Gastrocnemius medialis (tissue), 4 donors: ENCODE data around the gene KRT1. TPM values are rescaled to one million over a fixed set of nuclear protein-coding genes. Genes with fewer than 3 reads are reported as not detected.

ENCODE experiments used
- ATAC-seq, 2 donors: fragments of 150-250 bp; one replicate each; pipeline ENCODE4 v1.9.1; 2016
- DNase-seq, 2 donors: peaks; one replicate each; pipeline ENCODE4 v3.0.0-alpha.2; 2019
- H3K27ac ChIP-seq, 4 donors: fragments of 200-600 bp; sonication (generic); 1 replicate in 1 of 4; 2 replicates in 3 of 4; pipeline ENCODE4 v1.5.1; 2016 to 2018; ENCODE audit warnings: mild to moderate bottlenecking in 2 of 4, moderate library complexity in 1 of 4
- H3K27me3 ChIP-seq, 3 donors: fragments of 200-600 bp; sonication (generic) in 2 of 3; 1 replicate in 1 of 3; 2 replicates in 2 of 3; pipeline versions ENCODE4 v1.5.1 to v1.6.0; 2016 to 2019; ENCODE audit warnings: mild to moderate bottlenecking in 1 of 3, moderate library complexity in 1 of 3
- H3K36me3 ChIP-seq, 2 donors: fragments of 200-600 bp; sonication (generic) in 1 of 2; one replicate each; pipeline ENCODE4 v1.5.1; 2017 to 2018
- H3K4me1 ChIP-seq, 2 donors: fragments of 200-600 bp; sonication (generic) in 1 of 2; one replicate each; pipeline ENCODE4 v1.5.1; 2016 to 2017; ENCODE audit warnings: mild to moderate bottlenecking in 2 of 2
- H3K4me3 ChIP-seq, 4 donors: fragments of 200-600 bp; sonication (generic) in 3 of 4; 1 replicate in 1 of 4; 2 replicates in 3 of 4; pipeline ENCODE4 v1.5.1; 2016 to 2019; ENCODE audit warnings: mild to moderate bottlenecking in 2 of 4
- H3K9me3 ChIP-seq, 3 donors: fragments of 200-600 bp; sonication (generic) in 2 of 3; 1 replicate in 1 of 3; 2 replicates in 2 of 3; pipeline ENCODE4 v1.5.1; 2016 to 2019
- POLR2A ChIP-seq, 2 donors: fragments of 450-650 bp; IDR thresholded peaks; one replicate each; pipeline ENCODE4 v1.6.1; 2017; ENCODE audit warnings: antibody characterized with exemption in 2 of 2, mild to moderate bottlenecking in 2 of 2, moderate library complexity in 2 of 2
- in situ Hi-C, 4 donors: fragments of 200-750 bp; cut with MboI; loops; one replicate each; pipeline versions ENCODE4 v1.15.0 to v1.8.0; 2017; ENCODE audit warnings: low sequenced_read_pairs in 4 of 4
- intact Hi-C: fragments of 100-400 bp; cut with DNase I; formaldehyde crosslinking; loops from one replicate; pipeline ENCODE4 v1.15.1; 2023; ENCODE audit warnings: low total_unique reads
- total RNA-seq, 4 donors: library from RNA; depleted of rRNA; stranded (reverse); fragments of >200 nt; gene quantifications; one replicate each; pipeline versions ENCODE4 v1.1.0 to v1.2.3, GENCODE V29; 2016
- TF ChIP-seq, protein P1 (sequence below), 5 experiments: fragments of 450-650 bp in 3 of 5; fragments of 200-600 bp in 2 of 5; sonication (generic) in 2 of 5; IDR thresholded peaks in 4 of 5; conservative IDR thresholded peaks in 1 of 5; 1 replicate in 4 of 5; 2 replicates in 1 of 5; pipeline ENCODE4 v1.5.1; 2016 to 2019; ENCODE audit warnings: antibody characterized with exemption in 5 of 5, mild to moderate bottlenecking in 3 of 5, moderate library complexity in 3 of 5

The KRT1 gene
- total RNA-seq, 4 donors from 2014 or later = not detected

DNA sequence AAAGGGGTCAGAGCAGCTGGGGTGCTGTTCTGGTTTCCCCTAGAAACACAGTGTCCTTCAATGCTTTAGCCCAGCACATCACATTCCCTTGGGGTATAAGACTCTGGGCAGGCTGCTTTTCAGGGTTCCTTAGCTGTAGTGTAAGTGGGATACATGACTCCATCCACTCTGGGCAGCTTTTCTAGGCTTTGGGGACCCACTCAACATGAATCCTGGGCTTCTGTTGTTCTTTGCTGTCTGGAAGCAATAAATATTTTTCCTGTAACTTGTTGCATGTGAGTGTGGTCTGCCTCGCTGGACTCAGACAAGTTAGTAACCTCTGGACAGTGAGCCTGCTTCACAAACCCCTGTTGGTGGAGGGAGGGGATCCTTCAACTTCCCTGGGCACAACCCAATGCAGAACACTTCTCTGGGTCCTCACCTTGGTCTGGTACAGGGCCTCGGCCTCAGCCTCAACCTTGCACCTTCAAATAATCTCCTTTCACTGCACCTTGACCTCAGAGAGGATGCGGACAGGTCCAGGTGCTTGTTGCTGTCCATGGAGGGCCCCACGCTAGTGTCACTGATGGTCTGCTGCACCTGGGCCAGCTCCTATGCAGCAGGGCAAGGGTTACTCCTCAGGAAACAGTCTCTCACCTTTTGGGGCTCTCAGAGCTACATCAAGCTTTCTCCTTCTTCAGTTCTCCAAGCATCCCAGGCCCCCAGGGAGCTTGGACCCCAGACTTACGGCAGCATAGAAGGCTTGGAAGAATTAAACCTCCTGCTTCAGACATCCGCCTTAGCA, 48.3 kb downstream of the KRT1 start:
- in situ Hi-C loops = no loop called here
- no peak for DNase-seq

DNA sequence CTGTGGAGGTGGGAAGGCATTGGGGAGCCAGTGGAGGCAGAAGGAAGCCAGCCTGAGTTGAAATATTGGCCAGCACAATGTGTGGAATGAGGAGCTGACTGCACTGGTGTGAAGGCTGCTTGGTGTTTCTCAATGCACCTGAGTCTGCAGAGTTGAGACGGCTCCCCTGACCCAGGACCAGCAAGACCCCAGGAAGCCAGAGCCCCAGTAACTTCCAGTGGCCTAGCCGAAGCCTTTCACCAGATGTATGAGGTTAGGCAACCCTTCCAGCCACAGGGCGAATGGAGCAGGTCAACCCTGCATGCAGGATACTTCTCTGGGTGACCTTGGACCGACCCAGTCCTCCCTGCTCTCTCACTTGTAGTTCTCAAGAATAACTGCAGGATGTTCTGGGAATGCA, 48.9 kb downstream of the KRT1 start:
- TF ChIP-seq POLR2A (IDR thresholded peaks at IDR 0.05) = no peak
- TF ChIP-seq, protein P1, sequence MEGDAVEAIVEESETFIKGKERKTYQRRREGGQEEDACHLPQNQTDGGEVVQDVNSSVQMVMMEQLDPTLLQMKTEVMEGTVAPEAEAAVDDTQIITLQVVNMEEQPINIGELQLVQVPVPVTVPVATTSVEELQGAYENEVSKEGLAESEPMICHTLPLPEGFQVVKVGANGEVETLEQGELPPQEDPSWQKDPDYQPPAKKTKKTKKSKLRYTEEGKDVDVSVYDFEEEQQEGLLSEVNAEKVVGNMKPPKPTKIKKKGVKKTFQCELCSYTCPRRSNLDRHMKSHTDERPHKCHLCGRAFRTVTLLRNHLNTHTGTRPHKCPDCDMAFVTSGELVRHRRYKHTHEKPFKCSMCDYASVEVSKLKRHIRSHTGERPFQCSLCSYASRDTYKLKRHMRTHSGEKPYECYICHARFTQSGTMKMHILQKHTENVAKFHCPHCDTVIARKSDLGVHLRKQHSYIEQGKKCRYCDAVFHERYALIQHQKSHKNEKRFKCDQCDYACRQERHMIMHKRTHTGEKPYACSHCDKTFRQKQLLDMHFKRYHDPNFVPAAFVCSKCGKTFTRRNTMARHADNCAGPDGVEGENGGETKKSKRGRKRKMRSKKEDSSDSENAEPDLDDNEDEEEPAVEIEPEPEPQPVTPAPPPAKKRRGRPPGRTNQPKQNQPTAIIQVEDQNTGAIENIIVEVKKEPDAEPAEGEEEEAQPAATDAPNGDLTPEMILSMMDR (IDR thresholded peaks at IDR 0.05 in 4 of 5, conservative IDR thresholded peaks at IDR 0.05 in 1 of 5) = no peak
- intact Hi-C loops = no loop called here

More for the DNA sequence above, 48.3 kb downstream of the KRT1 start:
- no peaks in the 10 kb centered on the region for H3K4me1 ChIP-seq
- H3K9me3 ChIP-seq = no peaks in the 10 kb centered on the region
- H3K27me3 ChIP-seq = no peaks in the 10 kb centered on the region
- H3K4me3 ChIP-seq = no peak overlapping the region
- ATAC-seq = no peak
- no peak overlapping the region for H3K27ac ChIP-seq
- no peak for TF ChIP-seq POLR2A (IDR thresholded peaks at IDR 0.05)
- TF ChIP-seq, protein P1 (IDR thresholded peaks at IDR 0.05 in 4 of 5, conservative IDR thresholded peaks at IDR 0.05 in 1 of 5) = no peak
- intact Hi-C loops = no loop called here
- H3K36me3 ChIP-seq = no peaks in the 10 kb centered on the region

DNA sequence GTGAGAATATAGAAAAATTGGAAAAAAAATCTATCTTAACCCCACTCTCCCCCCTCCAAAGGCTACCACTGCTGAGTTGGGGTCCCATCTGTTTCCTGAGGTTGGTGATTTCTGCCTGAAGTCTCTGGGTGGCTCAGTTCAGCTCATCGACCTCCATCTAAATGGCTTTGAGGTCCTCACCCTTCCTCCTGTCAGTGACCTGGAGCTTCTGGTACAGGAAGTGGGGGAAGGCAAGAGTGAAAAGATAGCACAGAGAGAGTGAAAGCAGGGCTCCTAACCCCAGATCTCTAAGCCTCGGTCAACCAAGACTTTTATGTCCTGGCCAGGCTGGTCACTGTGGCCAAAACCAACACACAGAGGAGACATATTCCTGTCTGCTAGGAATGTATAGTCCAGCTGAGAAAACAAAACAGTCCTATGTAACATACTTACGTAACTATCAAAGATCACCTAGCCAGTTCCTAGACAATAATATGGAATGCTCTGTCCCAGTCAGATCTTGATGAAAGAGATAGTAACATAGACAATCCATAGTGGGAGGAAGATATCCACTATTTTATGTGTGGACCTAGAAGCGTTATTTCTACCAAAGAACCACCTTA, 49.5 kb downstream of the KRT1 start:
- TF ChIP-seq POLR2A (IDR thresholded peaks at IDR 0.05) = no peak
- TF ChIP-seq, protein P1 (IDR thresholded peaks at IDR 0.05 in 4 of 5, conservative IDR thresholded peaks at IDR 0.05 in 1 of 5) = no peak
- ATAC-seq (no peak), DNase-seq (no peak)
- Histone ChIP-seq H3K9me3 (no peaks in the 10 kb centered on the region), H3K36me3 (no peaks in the 10 kb centered on the region), H3K27me3 (no peaks in the 10 kb centered on the region), H3K27ac (no peak overlapping the region), H3K4me1 (no peaks in the 10 kb centered on the region), H3K4me3 (no peak overlapping the region)
- intact Hi-C loops (no loop called here), in situ Hi-C loops (no loop called here)

More for the DNA sequence above, 48.9 kb downstream of the KRT1 start:
- H3K27me3 ChIP-seq = no peaks in the 10 kb centered on the region
- H3K27ac ChIP-seq = no peak overlapping the region
- no peaks in the 10 kb centered on the region for H3K9me3 ChIP-seq
- in situ Hi-C loops = no loop called here
- no peaks in the 10 kb centered on the region for H3K36me3 ChIP-seq
- no peak for ATAC-seq
- DNase-seq = no peak
- no peak overlapping the region for H3K4me3 ChIP-seq
- H3K4me1 ChIP-seq = no peaks in the 10 kb centered on the region

DNA sequence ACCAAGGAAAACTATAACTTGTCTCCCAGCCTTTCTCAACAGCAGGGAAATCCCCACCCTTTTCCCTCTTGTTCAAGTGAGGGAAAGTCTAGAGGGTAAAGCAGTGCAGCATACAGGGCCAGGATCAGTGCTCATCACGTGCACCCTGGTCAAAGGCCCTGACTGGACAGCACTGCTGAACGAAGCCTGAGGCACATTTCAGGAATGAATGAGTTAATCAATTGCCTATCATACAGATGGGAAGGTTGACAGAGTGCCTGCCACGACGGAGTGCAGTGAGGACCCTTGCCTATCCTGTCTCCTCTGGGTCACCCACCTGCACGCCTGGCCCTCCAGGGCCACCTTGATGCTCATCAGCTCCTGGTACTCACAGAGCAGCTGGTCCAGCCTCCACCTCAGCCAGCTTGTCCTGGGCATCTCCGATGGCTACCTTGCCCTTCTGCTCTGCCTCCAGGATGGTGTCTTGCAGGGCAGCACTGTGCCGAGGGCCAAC, 50.2 kb downstream of the KRT1 start:
- Histone ChIP-seq H3K4me1 (no peaks in the 10 kb centered on the region), H3K27ac (no peak overlapping the region), H3K4me3 (no peak overlapping the region), H3K9me3 (no peaks in the 10 kb centered on the region), H3K27me3 (no peaks in the 10 kb centered on the region), H3K36me3 (no peaks in the 10 kb centered on the region)
- no peak for TF ChIP-seq POLR2A (IDR thresholded peaks at IDR 0.05)
- TF ChIP-seq, protein P1 (IDR thresholded peaks at IDR 0.05 in 4 of 5, conservative IDR thresholded peaks at IDR 0.05 in 1 of 5) = no peak
- intact Hi-C loops = no loop called here
- DNase-seq (no peak), ATAC-seq (no peak)
- in situ Hi-C loops = no loop called here
